LNCaP clone FGC (cell line): Measurements from ENCODE around the gene CMTM7.

Experiments used
- DNase-seq: peaks from one replicate; pipeline ENCODE4 v3.0.0-alpha.2; 2011; ENCODE audit warnings: low read depth
- H3K4me3 ChIP-seq: 2 replicates; pipeline ENCODE4 v1.5.1; 2011; ENCODE audit warnings: mild to moderate bottlenecking, low read depth, low read length, control low read depth
- TF ChIP-seq, protein P1 (sequence below): IDR thresholded peaks from 2 replicates; pipeline ENCODE4 v1.5.1; 2012; ENCODE audit warnings: mild to moderate bottlenecking; ENCODE audit not compliant: control insufficient read depth, insufficient read depth; ENCODE audit errors: extremely low read depth

The CMTM7 gene, protein sequence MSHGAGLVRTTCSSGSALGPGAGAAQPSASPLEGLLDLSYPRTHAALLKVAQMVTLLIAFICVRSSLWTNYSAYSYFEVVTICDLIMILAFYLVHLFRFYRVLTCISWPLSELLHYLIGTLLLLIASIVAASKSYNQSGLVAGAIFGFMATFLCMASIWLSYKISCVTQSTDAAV

DNA sequence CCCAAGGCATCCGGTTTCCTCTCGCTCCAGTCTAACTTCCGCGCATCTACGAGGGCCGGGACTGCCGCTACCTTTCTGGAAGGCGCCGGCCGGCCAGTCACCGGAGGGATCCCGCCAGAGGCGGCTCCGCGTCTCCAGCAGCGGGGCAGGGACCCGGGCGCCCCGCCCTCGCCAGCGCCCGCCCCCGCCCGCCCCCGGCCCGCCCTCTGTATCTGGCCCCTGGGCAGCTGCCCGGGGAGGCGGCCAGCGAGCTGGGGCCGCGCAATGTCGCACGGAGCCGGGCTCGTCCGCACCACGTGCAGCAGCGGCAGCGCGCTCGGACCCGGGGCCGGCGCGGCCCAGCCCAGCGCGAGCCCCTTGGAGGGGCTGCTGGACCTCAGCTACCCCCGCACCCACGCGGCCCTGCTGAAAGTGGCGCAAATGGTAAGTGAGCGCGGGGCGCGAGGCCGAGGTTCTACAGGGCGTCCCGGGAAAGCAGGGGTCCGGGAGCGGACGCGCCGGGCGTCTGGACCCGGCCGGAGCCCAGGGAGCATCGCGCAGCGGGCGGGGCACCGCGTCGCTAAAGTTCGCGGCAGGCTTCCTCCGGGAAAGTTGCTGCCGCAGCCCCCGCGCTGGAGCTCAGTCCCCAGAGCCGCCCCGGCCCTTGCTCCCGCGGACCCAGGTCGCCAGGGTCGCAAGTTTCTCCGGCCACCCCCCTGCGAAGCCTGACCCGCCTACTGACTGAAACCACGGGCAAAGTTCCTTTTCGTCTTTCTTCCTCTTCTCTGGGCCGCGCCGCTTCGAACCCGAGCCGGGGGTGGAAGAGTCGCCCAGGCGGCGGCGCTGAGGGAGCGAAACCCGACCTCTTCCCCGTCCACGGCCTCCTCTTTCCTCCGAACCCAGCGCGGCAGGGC lies at the start of gene CMTM7:
Gene CMTM7 (plus strand): TSS at position 211 of the 893 bp plus-strand sequence. CDS start 54 bp downstream, at position 265.
- DNase-seq: no peak
- H3K4me3 ChIP-seq: peak within 1 kb of the TSS; percentile 59

DNA sequence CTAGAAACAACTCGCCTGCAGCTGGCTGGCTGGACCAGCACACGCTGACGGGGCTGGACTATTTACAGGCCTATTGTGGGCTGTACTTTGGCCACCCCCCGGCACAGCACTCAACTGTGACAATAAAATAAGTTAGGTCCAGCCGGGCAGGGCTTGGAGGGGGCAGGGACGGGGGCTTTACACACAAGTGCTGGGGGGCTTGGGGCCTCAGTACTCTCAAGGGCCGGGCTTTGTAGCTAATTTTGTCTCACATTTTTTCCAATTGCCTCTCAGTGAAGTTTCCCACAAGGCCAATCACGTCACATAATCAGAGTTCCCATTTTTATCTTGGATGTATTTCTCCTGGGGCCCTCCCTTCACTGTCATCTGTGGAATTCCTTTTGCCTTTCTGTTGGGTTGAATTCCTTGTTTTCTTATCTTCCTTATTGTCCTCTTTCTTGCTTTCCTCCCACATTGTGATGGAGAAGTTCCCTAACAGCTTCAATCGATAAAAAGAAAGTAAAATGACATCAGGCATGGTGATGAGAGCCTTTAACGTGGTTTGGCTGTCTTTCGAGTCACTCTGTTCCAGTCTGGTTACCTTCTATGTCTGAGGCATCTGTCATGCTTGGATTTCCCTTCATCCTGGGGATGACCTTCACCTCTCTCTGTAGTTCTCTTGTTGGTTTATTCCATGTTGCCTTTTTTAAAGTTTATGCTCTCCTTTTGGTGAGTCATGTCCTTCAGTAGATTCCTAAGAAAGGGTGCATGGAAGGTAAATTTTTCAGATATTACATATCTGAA lies 44.1 kb upstream of the CMTM7 start:
- DNase-seq: no peak
- no peak overlapping the region for H3K4me3 ChIP-seq
- TF ChIP-seq, protein P1, sequence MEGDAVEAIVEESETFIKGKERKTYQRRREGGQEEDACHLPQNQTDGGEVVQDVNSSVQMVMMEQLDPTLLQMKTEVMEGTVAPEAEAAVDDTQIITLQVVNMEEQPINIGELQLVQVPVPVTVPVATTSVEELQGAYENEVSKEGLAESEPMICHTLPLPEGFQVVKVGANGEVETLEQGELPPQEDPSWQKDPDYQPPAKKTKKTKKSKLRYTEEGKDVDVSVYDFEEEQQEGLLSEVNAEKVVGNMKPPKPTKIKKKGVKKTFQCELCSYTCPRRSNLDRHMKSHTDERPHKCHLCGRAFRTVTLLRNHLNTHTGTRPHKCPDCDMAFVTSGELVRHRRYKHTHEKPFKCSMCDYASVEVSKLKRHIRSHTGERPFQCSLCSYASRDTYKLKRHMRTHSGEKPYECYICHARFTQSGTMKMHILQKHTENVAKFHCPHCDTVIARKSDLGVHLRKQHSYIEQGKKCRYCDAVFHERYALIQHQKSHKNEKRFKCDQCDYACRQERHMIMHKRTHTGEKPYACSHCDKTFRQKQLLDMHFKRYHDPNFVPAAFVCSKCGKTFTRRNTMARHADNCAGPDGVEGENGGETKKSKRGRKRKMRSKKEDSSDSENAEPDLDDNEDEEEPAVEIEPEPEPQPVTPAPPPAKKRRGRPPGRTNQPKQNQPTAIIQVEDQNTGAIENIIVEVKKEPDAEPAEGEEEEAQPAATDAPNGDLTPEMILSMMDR: no peak

More for the DNA sequence above, at the start of gene CMTM7:
- TF ChIP-seq, protein P1: no peak

DNA sequence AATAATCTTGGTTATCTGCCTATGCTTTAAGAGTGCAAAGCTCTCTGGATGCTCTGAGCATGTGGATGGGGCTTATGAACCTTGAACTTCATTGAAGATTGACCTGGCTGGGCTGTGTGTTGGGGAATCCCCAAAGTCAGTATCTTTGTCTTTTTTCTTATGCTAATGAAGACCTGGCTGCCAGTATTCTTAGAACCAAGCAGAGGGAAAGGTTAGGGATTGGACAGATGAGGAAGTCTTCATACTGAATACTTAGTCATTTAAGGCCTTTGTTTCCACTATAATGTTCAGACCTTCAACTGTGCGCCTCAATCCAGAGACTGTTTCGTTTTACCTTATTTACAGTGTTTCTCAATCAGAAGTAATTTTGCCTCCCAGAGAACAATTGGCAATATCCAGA lies 42.5 kb upstream of the CMTM7 start:
- DNase-seq: no peak
- TF ChIP-seq, protein P1: no peak
- H3K4me3 ChIP-seq: no peak overlapping the region

DNA sequence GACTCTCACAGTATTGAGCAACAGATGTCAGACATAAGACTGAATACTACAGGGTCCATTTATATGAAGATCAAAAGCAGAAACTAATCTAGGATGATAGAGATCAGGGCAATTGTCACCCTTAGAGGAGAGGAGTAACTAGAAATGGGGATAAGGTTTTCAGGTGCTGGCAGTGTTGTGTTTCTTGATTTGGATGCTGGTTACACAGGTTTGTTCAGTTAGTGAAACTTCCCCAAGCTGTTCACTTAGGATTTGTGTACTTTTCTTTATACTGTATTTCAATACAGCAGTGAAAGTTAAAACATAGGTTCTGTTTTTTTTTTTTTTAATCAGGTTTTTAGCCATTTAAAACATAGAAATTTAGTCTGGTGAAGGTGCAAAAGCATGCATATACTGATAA lies 39.1 kb upstream of the CMTM7 start:
- TF ChIP-seq, protein P1: no peak

GRCh38 chr3:32353351-32353750 lies 38.3 kb upstream of the CMTM7 start:
- no peak overlapping the region for H3K4me3 ChIP-seq
- DNase-seq: no peak
- TF ChIP-seq, protein P1: no peak

More for the DNA sequence above, 39.1 kb upstream of the CMTM7 start:
- no peak overlapping the region for H3K4me3 ChIP-seq
- peak; percentile 44 for DNase-seq

DNA sequence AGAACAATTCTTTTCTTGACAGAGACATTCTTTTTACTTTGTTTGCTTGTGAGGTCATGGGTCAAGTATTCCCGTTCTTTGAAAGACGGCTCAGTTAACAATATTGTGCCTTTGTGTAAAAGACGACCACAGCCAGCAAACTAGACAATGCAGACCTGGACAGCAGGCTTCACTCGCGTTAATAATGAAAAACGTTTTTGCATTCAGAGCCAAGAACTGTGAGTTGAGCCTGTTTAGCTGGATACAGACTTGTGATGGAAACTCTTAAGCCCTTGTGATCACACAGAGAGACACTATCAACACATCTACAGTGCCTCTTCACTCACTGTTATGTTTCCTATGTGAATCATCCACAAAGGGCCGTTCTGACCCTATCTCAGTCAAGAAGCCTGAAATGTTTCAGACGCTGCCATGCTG lies 37.3 kb upstream of the CMTM7 start:
- DNase-seq: no peak
- TF ChIP-seq, protein P1: no peak

More for the DNA sequence above, 37.3 kb upstream of the CMTM7 start:
- H3K4me3 ChIP-seq: no peak overlapping the region
